ENCODE measurements around the gene RPL6. TPM values are rescaled to one million over a fixed set of nuclear protein-coding genes. Genes with fewer than 3 reads are reported as not detected.
"Not testable (repeated sequence)": the region's sequence is repeated elsewhere in the genome, so short reads cannot be mapped to it uniquely, and the experiment has no call there.

The RPL6 gene
- total and polyA plus RNA-seq, 2 experiments from 2014 or later, result 1,413 to 1,715 TPM

DNA sequence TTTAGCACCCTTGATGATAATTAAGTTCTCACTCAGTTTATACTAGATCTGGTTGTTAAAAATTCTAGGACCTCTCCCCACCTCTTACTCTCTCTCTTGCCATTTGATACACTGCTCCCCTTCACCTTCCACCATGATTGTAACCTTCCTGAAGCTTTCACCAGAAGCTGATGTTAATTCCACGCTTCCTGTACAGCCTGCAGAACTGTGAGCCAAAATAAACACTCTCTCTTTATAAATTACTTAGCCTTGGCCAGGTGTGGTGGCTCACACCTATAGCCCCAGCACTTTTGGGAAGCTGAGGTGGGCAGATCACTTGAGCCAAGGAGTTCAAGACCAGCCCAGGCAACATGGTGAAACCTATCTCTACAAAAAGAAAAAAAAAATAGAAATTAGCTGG, 16.1 kb downstream of the RPL6 start:
- H3K36me3 Mint-ChIP-seq (ENCODE audit: low read depth), result no peaks in the 10 kb centered on the region
- no peak for DNase-seq (ENCODE audit: low spot score)

DNA sequence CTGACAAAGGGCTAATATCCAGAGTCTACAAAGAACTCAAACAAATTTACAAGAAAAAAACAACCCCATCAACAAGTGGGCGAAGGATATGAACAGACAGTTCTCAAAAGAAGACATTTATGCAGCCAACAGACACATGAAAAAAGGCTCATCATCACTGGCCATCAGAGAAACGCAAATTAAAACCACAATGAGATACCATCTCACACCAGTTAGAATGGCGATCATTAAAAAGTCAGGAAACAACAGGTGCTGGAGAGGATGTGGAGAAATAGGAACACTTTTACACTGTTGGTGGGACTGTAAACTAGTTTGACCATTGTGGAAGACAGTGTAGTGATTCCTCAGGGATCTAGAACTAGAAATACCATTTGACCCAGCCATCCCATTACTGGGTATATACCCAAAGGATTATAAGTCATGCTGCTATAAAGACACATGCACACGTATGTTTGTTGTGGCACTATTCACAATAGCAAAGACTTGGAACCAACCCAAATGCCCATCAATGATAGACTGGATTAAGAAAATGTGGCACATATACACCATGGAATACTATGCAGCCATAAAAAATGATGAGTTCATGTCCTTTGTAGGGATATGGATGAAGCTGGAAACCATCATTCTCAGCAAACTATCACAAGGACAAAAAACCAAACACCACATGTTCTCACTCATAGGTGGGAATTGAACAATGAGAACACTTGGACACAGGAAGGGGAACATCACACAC, 19.3 kb downstream of the RPL6 start:
- H3K36me3 ChIP-seq (ENCODE audit: insufficient read depth); H3K4me2 ChIP-seq; H3K4me3 ChIP-seq; H3F3A ChIP-seq (replicated peaks; ENCODE audit: low read depth); H3K4me3 Mint-ChIP-seq; H3K4me1 ChIP-seq (ENCODE audit: insufficient read depth); ATAC-seq; H3K27ac Mint-ChIP-seq; H3K9me2 ChIP-seq (ENCODE audit: insufficient read depth); H3K4me1 Mint-ChIP-seq; H3K27me3 ChIP-seq (ENCODE audit: insufficient read depth); H3K79me2 ChIP-seq (replicated peaks; ENCODE audit: insufficient read depth); H2AFZ ChIP-seq; H3K36me3 Mint-ChIP-seq (ENCODE audit: low read depth); DNase-seq (ENCODE audit: low spot score); H4K20me1 ChIP-seq (replicated peaks; ENCODE audit: insufficient read depth); H3K9me3 Mint-ChIP-seq; H3K27me3 Mint-ChIP-seq (ENCODE audit: insufficient read depth, low read depth, poor library complexity); H3K27ac ChIP-seq (ENCODE audit: low read depth): not testable (repeated sequence)

More for the DNA sequence above, 16.1 kb downstream of the RPL6 start:
- Histone ChIP-seq H3K36me3 (ENCODE audit: insufficient read depth) (no peaks in the 10 kb centered on the region), H2AFZ (no peak overlapping the region), H3K27ac (ENCODE audit: low read depth) (no peak overlapping the region), H4K20me1 (replicated peaks; ENCODE audit: insufficient read depth) (no peaks in the 10 kb centered on the region), H3K4me2 (no peak overlapping the region), H3K9me2 (ENCODE audit: insufficient read depth) (no peaks in the 10 kb centered on the region; the same call in 1 of the 2 replicates), H3K4me3 (no peak overlapping the region), H3K4me1 (ENCODE audit: insufficient read depth) (no peaks in the 10 kb centered on the region), H3F3A (replicated peaks; ENCODE audit: low read depth) (0 out of 2 replicates have a peak, but pooled peaks cover under 1% of the 10 kb centered on the region), H3K79me2 (replicated peaks; ENCODE audit: insufficient read depth) (no peaks in the 10 kb centered on the region), H3K27me3 (ENCODE audit: insufficient read depth) (peaks cover under 1% of the 10 kb centered on the region; the same call in 1 of the 2 replicates)
- Mint-ChIP-seq H3K9me3 (peaks cover 4% of the 10 kb centered on the region; the same call in 2 of the 3 replicates), H3K4me3 (no peak overlapping the region), H3K4me1 (no peaks in the 10 kb centered on the region), H3K27ac (no peak overlapping the region), H3K27me3 (ENCODE audit: insufficient read depth, low read depth, poor library complexity) (peaks cover 2% of the 10 kb centered on the region)
- no peak for TF ChIP-seq CREB1 (CRISPR knock-in tag; IDR thresholded peaks at IDR 0.05; ENCODE audit: low read depth)
- TF ChIP-seq EZH2 (IDR thresholded peaks at IDR 0.05; ENCODE audit: low read depth, unreplicated experiment), result no peak
- no peak for ATAC-seq

DNA sequence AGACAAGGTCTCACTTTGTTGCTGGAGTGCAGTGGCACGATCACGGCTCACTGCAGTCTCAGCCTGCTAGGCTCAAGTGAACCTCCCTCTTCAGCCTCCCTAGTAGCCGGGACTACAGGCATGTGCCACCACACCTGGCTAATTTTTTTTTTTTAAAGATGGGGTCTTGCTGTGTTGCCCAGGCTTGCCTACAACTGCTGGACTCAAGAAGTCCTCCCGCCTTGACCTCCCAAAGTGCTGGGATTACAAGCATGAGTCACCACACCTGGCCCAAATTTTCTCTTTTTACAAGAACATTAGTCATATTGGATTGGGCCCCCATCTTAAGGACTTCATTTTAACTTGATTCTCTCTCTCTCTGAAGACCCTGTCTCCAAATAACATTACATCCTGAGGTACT, 20.2 kb downstream of the RPL6 start:
- Histone ChIP-seq H4K20me1 (replicated peaks; ENCODE audit: insufficient read depth) (no peaks in the 10 kb centered on the region), H3K4me2 (no peak overlapping the region), H3K9me2 (ENCODE audit: insufficient read depth) (no peaks in the 10 kb centered on the region; the same call in 1 of the 2 replicates), H3K27me3 (ENCODE audit: insufficient read depth) (peaks cover 5% of the 10 kb centered on the region; the same call in 1 of the 2 replicates), H3K27ac (ENCODE audit: low read depth) (no peak overlapping the region), H3K4me3 (no peak overlapping the region), H2AFZ (no peak overlapping the region), H3F3A (replicated peaks; ENCODE audit: low read depth) (0 out of 2 replicates have a peak, but pooled peaks cover 3% of the 10 kb centered on the region), H3K79me2 (replicated peaks; ENCODE audit: insufficient read depth) (no peaks in the 10 kb centered on the region), H3K36me3 (ENCODE audit: insufficient read depth) (no peaks in the 10 kb centered on the region), H3K4me1 (ENCODE audit: insufficient read depth) (peaks cover 6% of the 10 kb centered on the region; the same call in 1 of the 2 replicates)
- ATAC-seq (no peak), DNase-seq (ENCODE audit: low spot score) (no peak)
- Mint-ChIP-seq H3K27ac (no peak overlapping the region), H3K27me3 (ENCODE audit: insufficient read depth, low read depth, poor library complexity) (peaks cover 2% of the 10 kb centered on the region), H3K9me3 (no peaks in the 10 kb centered on the region; the same call in 2 of the 3 replicates), H3K4me1 (peaks cover 9% of the 10 kb centered on the region; the same call in 2 of the 3 replicates), H3K36me3 (ENCODE audit: low read depth) (no peaks in the 10 kb centered on the region), H3K4me3 (no peak overlapping the region)
- TF ChIP-seq JUNB (IDR thresholded peaks at IDR 0.05; ENCODE audit: unreplicated experiment) (no peak), CREB1 (CRISPR knock-in tag; IDR thresholded peaks at IDR 0.05; ENCODE audit: low read depth) (no peak), EZH2 (IDR thresholded peaks at IDR 0.05; ENCODE audit: low read depth, unreplicated experiment) (no peak), POLR2AphosphoS5 (IDR thresholded peaks at IDR 0.05; ENCODE audit: low read depth) (no peak), EZH2phosphoT487 (IDR thresholded peaks at IDR 0.05; ENCODE audit: unreplicated experiment) (no peak), ZNF114 (CRISPR knock-in tag; IDR thresholded peaks at IDR 0.05) (no peak), NANOG (IDR thresholded peaks at IDR 0.05; ENCODE audit: borderline replicate concordance) (no peak)
- TF ChIP-seq, protein P1, sequence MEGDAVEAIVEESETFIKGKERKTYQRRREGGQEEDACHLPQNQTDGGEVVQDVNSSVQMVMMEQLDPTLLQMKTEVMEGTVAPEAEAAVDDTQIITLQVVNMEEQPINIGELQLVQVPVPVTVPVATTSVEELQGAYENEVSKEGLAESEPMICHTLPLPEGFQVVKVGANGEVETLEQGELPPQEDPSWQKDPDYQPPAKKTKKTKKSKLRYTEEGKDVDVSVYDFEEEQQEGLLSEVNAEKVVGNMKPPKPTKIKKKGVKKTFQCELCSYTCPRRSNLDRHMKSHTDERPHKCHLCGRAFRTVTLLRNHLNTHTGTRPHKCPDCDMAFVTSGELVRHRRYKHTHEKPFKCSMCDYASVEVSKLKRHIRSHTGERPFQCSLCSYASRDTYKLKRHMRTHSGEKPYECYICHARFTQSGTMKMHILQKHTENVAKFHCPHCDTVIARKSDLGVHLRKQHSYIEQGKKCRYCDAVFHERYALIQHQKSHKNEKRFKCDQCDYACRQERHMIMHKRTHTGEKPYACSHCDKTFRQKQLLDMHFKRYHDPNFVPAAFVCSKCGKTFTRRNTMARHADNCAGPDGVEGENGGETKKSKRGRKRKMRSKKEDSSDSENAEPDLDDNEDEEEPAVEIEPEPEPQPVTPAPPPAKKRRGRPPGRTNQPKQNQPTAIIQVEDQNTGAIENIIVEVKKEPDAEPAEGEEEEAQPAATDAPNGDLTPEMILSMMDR (conservative IDR thresholded peaks at IDR 0.05; ENCODE audit: low read depth in 2 of 2), result no peak

Data from GM23338 (cell line).